AG04450 (cell line): ENCODE measurements around the gene TMEM38A. TPM values are rescaled to one million over a fixed set of nuclear protein-coding genes. Genes with fewer than 3 reads are reported as not detected.
A peak's percentile ranks its signal among the peaks of the same experiment; 100 is the strongest.

Source experiments
- CTCF ChIA-PET: fragments of 300-600, 350-600 bp; formaldehyde crosslinking; extraction: SDS; loops from one replicate; lab custom pipeline; 2022; ENCODE audit warnings: antibody characterized with exemption, inconsistent platforms; lab: Charles Lee
- POLR2A ChIA-PET: fragments of 350-600 bp; formaldehyde crosslinking; extraction: SDS; loops from one replicate; lab custom pipeline; 2021; ENCODE audit warnings: antibody characterized with exemption, inconsistent platforms; lab: Yijun Ruan, JAX
- DNase-seq: peaks from one replicate; pipeline ENCODE4 v3.0.0-alpha.2; 2011; ENCODE audit warnings: low read depth, low spot score
- H3K27ac ChIP-seq: one replicate; pipeline ENCODE4 v1.5.1; 2012; ENCODE audit warnings: low read depth, low read length, control low read depth
- H3K27me3 ChIP-seq: one replicate; pipeline ENCODE4 v1.6.0; 2012; ENCODE audit warnings: low read length; ENCODE audit not compliant: control insufficient read depth, insufficient read depth
- H3K4me3 ChIP-seq: 2 replicates; pipeline ENCODE4 v1.5.1; 2011; ENCODE audit warnings: mild to moderate bottlenecking, low read depth, low read length, control low read depth
- H3K9me3 ChIP-seq: 2 replicates; pipeline ENCODE4 v1.5.1; 2012; ENCODE audit warnings: low read length; ENCODE audit not compliant: control insufficient read depth, insufficient read depth
- polyA plus RNA-seq: library from polyadenylated mRNA; depleted of rRNA; stranded (reverse); fragments of >200 nt; gene quantifications from 2 replicates; pipeline ENCODE4 v1.2.3, GENCODE V29; 2011; rRNA removed
- small RNA-seq: library from RNA; depleted of rRNA; stranded (forward); fragments of <200 nt; gene quantifications from one replicate; pipeline ENCODE3, GENCODE V24; 2012; ENCODE audit warnings: low read depth; ENCODE audit not compliant: insufficient read length
- TF ChIP-seq, protein P1 (sequence below): IDR thresholded peaks from 2 replicates; pipeline ENCODE4 v1.5.1; 2011; ENCODE audit warnings: low read depth, low read length, control low read depth, inconsistent platforms

Gene TMEM38A
- polyA plus RNA-seq, 1 experiment: 2.4 TPM

DNA sequence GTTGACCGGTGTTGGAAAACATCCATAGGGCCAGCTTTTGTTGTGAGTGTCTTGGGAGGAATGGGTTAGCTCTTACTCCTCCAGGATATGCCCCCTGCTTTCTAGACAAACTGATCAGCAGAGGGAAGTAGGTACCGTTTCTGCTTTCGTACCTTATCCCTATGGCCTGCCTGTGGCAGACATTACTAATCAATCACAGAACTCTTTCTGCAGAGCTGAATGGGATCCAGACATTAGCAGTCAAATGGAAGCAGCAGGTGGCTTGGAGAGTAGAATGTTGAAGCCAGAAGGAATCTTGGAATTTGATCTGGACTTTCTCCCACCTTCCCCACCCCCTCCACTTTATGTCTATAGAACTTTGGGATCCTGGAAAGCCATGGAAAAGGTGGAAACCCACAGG lies 75.8 kb downstream of the TMEM38A start:
- Histone ChIP-seq H3K27ac (no peak overlapping the region), H3K27me3 (no peaks in the 10 kb centered on the region), H3K9me3 (0 out of 2 replicates have a peak, but pooled peaks cover 3% of the 10 kb centered on the region), H3K4me3 (no peak overlapping the region)
- POLR2A ChIA-PET: no interaction called here
- CTCF ChIA-PET: no interaction called here
- no peak for DNase-seq
- TF ChIP-seq, protein P1, sequence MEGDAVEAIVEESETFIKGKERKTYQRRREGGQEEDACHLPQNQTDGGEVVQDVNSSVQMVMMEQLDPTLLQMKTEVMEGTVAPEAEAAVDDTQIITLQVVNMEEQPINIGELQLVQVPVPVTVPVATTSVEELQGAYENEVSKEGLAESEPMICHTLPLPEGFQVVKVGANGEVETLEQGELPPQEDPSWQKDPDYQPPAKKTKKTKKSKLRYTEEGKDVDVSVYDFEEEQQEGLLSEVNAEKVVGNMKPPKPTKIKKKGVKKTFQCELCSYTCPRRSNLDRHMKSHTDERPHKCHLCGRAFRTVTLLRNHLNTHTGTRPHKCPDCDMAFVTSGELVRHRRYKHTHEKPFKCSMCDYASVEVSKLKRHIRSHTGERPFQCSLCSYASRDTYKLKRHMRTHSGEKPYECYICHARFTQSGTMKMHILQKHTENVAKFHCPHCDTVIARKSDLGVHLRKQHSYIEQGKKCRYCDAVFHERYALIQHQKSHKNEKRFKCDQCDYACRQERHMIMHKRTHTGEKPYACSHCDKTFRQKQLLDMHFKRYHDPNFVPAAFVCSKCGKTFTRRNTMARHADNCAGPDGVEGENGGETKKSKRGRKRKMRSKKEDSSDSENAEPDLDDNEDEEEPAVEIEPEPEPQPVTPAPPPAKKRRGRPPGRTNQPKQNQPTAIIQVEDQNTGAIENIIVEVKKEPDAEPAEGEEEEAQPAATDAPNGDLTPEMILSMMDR: no peak

DNA sequence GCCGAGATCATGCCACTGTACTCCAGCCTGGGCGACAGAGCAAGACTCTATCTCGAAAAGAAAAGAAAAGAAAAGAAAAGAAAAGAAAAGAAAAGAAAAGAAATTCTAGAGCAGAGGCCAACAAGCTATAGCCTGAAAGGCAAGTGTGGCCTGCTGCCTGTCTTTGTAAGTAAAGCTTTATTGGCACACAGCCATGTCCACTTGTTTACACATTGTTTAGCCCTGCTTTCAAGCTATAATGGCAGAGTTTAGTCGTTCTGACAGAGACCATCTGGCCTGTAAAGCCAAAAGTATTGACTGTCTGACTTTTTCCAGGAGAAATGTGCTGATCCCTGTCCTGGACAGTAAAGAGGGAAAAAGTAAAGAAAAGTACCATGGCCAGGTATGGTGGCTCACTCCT lies 77.0 kb downstream of the TMEM38A start:
- POLR2A ChIA-PET: no interaction called here
- no peak overlapping the region for H3K4me3 ChIP-seq
- peak; percentile 23 for DNase-seq
- no peak overlapping the region for H3K27ac ChIP-seq
- H3K27me3 ChIP-seq: no peaks in the 10 kb centered on the region
- H3K9me3 ChIP-seq: 0 out of 2 replicates have a peak, but pooled peaks cover 3% of the 10 kb centered on the region
- TF ChIP-seq, protein P1: no peak
- CTCF ChIA-PET: no interaction called here

DNA sequence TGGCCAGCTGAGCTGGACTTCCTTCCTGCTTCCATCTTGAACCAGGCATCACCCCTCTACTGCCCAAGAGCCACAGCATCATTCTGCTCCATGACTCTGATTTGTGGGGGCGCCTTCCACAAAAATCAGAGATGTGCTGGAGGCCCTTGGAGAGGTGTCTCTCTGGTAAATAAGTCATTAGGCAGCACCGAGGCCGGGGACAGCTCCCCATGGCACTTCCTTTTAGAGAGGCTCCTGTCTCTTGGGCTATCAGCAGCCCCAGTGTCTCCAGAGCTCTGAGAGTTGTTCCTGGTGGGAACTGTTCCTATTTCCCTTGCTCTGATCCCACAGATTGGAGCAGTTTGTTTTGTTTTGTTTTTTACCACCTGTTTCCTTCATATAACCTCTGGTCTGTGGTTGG lies 78.6 kb downstream of the TMEM38A start:
- H3K27me3 ChIP-seq: no peaks in the 10 kb centered on the region
- POLR2A ChIA-PET: interaction anchor here (0.7 kb wide), 1 partner anchor 75 kb away, joined by 3 read pairs; no protein-coding TSS in a partner anchor
- TF ChIP-seq, protein P1: no peak
- CTCF ChIA-PET: interaction anchor here (0.9 kb wide), 1 partner anchor 25 kb away, joined by 4 read pairs; no protein-coding TSS in a partner anchor
- no peak overlapping the region for H3K4me3 ChIP-seq
- H3K9me3 ChIP-seq: peaks cover 3% of the 10 kb centered on the region; the same call in 1 of the 2 replicates
- H3K27ac ChIP-seq: no peak overlapping the region
- DNase-seq: no peak

Small RNA genes within 50 kb of the gene (small RNA-seq; reads per million reads assigned to genes)
- gene AC008737.2: not detected

Other genes starting within 250 kb of the TMEM38A start
- gene EPS15L1, start 189.2 kb upstream of the TMEM38A start, polyA plus RNA-seq: 14.4 and 14.7 TPM in 2 replicates
- not detected in 2 replicates for gene CALR3, start 165.0 kb upstream of the TMEM38A start, polyA plus RNA-seq
- 1.8 and 2.3 TPM in 2 replicates for gene C19orf44, start 164.7 kb upstream of the TMEM38A start, polyA plus RNA-seq
- 3.4 and 3.8 TPM in 2 replicates for gene CHERP, start 118.7 kb upstream of the TMEM38A start, polyA plus RNA-seq
- gene SLC35E1, start 88.7 kb upstream of the TMEM38A start, polyA plus RNA-seq: 35.7 TPM in 2 replicates
- 3.0 and 3.1 TPM in 2 replicates for gene MED26, start 32.9 kb upstream of the TMEM38A start, polyA plus RNA-seq
- gene SMIM7, start 995 bp upstream of the TMEM38A start, polyA plus RNA-seq: 84.8 and 88.6 TPM in 2 replicates
- gene NWD1, start 58.7 kb downstream of the TMEM38A start, polyA plus RNA-seq: not detected in 2 replicates
- 18.8 and 26.2 TPM in 2 replicates for gene SIN3B, start 168.3 kb downstream of the TMEM38A start, polyA plus RNA-seq
- gene F2RL3, start 227.9 kb downstream of the TMEM38A start, polyA plus RNA-seq: not detected in 2 replicates